Right renal cortex interstitium (tissue), 3 donors: Measurements from ENCODE around the gene MYL9. TPM values are rescaled to one million over a fixed set of nuclear protein-coding genes. Genes with fewer than 3 reads are reported as not detected.
"Not testable (repeated sequence)": the region's sequence is repeated elsewhere in the genome, so short reads cannot be mapped to it uniquely, and the experiment has no call there.

Experiments used
- DNase-seq, 3 donors: peaks; one replicate each; pipeline ENCODE4 v3.0.0-alpha.2; 2013; ENCODE audit warnings: low read depth in 3 of 3, low spot score in 2 of 3
- polyA plus RNA-seq, 3 donors: library from polyadenylated mRNA; unstranded; fragments of 120-200 nt; gene quantifications; one replicate each; pipeline ENCODE4 v1.2.1, GENCODE V29; 2013; ENCODE audit not compliant: insufficient read length in 3 of 3

The MYL9 gene
- polyA plus RNA-seq, 3 donors, result 196 to 241 (median 211) TPM

DNA sequence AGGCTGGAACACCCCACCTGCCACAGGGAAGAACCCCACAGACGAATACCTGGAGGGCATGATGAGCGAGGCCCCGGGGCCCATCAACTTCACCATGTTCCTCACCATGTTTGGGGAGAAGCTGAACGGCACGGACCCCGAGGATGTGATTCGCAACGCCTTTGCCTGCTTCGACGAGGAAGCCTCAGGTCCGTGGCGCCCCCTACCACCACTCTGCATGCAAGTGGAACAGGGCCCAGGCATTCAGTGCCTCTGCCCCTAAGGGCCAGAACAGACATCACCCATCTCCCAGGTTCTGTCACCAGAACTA is 6.6 kb downstream of the MYL9 start:
- no peak for DNase-seq

DNA sequence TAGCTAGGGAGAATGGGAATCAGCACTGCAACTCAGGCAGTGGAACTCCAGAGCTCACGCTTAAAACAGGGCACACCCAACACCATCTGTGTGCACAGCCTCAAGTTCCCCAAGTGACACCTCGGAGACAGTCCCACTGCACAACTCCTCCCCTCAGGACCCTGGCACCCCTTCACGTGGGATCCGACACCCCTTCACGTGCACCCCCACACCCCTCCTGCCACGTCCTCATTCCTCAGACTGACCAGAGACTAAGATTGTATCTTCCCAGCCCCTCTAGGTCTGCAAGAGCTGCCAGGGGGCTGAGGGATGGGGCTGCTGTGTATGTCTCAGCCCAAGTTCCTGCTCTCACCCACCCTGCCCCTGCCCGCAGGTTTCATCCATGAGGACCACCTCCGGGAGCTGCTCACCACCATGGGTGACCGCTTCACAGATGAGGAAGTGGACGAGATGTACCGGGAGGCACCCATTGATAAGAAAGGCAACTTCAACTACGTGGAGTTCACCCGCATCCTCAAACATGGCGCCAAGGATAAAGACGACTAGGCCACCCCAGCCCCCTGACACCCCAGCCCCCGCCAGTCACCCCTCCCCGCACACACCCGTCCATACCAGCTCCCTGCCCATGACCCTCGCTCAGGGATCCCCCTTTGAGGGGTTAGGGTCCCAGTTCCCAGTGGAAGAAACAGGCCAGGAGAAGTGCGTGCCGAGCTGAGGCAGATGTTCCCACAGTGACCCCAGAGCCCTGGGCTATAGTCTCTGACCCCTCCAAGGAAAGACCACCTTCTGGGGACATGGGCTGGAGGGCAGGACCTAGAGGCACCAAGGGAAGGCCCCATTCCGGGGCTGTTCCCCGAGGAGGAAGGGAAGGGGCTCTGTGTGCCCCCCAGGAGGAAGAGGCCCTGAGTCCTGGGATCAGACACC is 7.6 kb downstream of the MYL9 start:
- no peak for DNase-seq

DNA sequence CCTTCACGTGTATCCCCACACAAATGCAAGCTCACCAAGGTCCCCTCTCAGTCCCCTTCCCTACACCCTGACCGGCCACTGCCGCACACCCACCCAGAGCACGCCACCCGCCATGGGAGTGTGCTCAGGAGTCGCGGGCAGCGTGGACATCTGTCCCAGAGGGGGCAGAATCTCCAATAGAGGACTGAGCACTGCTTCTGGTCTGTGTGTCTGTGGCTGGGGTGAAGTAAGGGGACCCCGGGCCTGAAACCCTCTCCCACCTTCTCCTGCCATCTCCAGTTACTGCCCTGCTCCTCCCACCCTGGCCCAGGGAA is 8.3 kb downstream of the MYL9 start:
- no peak for DNase-seq

DNA sequence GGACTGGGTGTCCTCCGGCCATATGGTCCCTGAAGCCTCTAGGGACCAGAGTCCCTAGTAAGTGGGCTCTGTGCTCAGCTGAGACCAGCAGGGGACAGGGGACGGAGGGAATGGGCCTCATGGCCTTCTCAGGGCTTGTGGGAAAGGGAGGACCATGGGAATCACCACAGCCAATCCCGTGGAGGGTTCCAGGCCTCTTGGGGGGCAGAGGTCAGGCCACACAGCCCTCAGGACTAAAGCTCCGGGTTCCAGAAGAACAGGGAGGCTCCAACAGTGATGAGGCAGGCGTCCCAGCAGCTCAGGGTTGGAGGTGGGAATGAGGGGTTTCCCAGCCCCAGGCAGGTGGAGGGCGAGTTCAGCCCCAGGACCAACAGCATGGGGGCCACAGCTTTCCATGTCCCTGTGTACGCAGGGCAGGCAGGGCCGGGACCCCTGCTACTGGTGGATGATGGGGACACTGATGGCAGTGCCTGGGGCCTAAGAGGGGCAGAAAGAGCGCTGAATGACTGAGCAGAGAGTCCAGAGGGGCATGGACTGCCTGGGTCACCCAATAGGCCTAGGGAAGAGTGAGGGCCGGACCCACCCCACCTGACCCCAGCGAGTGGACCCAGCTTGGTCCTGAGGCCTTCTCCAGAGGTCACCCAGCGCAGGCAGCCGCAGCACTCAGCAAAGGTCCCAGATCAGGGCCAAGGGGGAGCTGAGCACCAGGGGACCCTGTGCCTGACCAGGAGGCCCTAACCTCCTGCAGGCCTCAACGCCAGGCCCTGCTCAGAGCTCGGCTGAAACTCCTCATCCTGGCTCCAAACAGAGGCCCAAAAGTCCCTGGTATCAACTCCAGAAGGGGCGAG is 8.8 kb downstream of the MYL9 start:
- no peak for DNase-seq

DNA sequence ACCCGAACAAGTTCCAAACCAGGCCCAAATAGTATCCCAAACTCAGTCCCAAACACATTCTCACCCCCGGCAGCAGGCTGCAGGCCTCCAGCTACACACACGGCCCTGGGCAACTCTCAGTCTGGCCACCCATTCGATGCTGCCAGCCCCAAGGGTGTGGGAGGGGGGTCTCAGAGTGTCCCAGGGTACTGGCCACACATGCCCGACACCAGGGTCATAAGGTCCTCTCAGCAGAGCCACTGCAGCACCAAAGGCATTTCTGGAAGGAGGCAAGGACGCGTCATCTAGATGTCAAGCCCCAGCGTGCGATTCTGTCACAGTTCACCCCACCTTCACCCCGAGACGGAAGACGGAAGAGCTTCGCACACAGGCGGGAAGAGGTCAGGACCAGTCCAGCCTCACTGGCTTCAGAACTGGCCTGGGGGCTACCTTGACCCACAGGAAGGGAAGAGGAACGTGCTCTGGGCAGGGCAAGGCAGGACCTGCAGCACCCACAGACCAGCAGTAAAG is 9.5 kb downstream of the MYL9 start:
- DNase-seq, result no peak

DNA sequence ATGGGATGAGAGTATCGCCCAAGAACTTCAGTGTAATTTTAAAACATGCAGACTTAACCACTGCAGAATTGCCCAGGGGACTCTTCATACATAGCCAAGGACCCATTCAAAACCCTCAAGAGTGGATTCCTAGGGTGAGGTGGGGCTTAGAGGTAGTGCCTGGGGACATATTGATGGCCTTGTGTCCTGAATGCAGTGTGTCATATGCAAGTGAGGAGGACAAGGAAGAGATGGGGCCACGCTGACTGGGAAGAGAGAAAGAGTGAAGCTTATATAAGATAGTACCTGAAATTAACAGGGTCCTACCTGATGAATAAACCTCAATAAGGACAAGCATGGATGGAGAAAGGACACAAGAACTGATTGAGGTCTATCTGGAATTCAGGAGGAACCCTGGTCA is 13.9 kb downstream of the MYL9 start:
- DNase-seq, result no peak

DNA sequence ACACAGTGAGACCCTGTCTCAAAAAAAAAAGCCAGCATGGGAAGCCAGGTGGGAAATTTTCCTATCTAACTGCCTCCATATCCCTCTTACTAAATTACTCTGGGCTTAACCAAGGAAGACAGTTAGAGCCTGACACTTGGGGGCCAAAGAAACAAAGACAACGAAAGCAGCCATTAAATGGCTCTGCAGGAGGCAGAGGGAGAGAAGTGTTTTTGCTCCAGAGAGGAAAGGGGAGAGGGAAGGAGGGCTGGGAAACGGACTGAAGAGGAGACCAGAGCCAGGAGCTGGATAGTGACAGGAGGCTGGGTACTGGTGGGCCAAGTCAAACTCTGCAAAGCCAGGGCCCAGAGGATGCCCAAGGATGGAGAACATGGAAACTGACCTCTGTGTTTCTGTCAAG is 21.4 kb downstream of the MYL9 start:
- DNase-seq, result no peak

DNA sequence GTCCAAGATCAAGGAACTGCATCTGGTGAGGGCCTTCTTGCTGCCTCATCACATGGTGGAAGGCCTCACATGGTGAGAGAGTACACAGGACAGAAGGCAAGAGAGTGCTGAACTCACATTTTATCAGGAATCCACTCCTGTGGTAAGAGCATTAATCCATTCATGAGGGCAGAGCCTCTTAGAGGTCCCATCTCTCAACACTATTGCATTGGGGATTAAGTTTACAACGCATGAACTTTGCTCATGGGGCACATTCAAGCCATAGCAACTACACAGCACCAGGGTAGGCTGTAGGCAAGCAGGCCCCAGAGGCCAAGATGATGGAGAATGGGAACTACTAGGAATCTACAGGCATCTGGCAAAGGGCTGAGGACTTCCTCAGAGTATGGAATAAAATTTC is 22.1 kb downstream of the MYL9 start:
- DNase-seq, result no peak

DNA sequence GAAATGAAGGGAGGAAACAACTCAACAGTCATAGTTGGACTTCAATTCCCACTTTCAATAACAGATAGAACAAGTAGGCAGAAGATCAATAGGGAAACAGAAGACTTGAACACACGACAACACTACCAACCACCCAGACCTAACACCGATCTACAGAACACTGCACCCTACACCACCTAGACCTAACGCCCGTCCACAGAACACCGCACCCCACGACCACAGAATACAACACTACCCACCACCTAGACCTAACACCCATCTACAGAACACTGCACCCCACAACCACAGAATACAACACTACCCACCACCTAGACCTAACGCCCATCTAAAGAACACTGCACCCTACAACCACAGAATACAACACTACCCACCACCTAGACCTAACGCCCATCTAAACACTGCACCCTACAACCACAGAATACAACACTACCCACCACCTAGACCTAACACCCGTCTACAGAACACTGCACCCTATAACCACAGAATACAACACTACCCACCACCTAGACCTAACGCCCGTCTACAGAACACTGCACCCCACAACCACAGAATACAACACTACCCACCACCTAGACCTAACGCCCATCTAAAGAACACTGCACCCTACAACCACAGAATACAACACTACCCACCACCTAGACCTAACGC is 22.9 kb downstream of the MYL9 start:
- not testable (repeated sequence) for DNase-seq

DNA sequence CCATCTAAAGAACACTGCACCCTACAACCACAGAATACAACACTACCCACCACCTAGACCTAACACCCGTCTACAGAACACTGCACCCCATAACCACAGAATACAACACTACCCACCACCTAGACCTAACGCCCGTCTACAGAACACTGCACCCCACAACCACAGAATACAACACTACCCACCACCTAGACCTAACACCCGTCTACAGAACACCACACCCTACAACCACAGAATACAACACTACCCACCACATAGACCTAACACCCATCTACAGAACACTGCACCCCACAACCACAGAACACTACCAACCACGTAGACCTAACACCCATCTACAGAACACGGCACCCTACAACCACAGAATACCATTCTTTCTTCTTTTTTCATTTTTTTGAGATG is 23.4 kb downstream of the MYL9 start:
- not testable (repeated sequence) for DNase-seq

DNA sequence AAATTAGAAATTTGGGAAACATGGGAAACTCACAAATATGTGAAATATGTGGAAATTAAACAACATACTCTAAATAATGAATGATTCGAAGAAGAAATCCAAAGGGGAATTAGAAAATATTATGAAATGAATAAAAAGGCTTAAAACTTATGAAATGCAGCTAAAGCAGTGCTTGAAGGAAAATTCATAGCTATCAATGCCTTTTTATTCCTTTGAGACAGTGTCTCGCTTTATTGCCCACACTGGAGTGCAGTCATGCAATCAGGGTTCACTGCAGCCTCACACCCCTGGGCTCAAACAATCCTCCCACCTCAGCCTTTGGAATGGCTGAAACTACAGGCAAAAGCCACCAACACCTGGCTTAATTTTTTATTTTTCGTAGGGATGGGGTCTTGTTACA is 24.2 kb downstream of the MYL9 start:
- DNase-seq, result no peak

DNA sequence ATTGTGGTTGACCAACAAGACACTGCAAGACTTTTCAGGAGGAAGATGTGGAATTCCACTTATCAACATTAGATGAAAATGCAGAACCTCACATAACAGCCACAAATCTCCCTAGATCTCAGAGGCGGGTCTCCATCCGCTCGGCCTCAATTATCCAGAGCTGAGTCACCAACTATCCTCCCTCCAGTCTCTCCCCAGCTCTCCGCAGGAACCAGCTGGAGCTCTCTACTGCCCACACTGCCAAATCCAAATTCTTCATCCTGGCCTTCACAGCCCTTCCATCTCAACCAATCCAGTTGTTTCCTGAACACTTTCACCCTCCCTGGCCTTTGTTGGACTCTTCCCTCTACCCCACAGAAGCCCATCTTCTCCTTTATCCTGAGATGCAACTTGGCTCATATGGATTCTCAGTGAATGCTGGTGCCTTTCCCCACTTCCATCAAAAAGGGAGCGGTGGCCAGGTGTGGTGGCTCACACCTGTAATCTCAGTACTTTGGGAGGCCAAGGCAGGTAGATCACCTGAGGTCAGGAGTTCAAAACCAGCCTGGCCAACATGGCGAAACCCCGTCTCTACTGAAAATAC is 28.6 kb downstream of the MYL9 start:
- DNase-seq, result no peak

DNA sequence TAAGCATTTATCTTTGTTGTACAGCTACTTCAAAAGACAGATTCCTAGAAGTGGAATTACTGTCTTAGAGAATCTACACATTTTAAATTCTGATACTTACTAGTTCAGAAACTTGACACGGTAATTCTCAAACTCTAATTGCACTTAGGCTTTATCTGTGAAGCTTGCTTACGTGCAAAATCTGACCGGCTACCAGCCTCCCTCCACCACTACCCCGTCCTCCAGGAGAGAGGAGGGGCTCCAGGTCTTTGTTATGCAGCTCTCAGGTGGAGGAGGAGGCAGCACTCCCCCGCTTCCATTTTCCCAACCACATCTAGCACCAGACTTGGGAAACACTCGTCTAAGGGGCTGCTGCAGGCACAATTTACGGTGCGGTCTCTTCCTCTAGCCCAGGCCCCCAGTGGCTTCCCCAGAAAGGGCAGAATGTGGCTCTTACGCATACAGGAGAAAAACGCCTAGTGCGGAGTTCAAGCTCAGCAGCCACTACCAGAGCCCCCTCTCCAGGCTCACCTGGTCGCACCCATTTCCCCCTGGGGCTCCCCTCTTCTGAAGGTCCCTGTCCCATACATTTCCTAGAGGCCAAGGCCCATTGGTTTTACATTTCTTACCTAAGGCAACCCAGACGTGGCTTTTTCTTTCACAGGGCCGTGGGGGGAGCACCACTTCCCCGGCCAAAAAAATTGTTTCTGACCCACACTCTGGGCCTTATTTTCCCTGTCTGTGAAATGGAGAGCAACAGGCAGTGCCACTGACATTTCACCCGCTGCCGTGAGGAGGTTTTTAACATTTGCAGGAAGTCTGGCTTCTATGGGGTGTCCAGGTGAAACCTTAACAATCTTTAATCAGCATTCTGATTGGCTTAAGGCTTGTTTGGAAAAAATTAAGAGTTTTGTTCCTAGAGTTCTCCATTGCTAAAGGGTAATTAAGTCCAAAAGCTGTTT is 30.5 kb downstream of the MYL9 start:
- peak in 2 of 3 donors; percentile 44 to 48 for DNase-seq

DNA sequence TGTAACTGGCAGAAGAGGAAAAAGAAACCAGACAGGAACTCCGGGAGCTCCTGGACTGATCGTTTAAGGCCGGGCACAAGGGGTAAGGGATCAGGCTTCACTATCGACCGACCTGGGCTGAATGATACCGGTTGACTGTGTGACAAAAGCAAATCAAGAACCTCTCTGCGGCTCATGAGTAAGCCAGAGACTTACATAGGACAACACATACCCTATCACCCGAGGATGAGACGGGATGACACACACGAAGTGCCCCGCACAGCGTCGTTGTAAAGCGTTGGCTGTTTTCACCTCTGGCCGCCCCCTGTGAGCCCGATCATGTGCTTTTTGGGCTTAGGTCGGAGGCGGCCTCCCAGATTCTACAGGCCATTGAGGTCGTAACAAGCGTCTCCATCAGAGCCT is 31.4 kb downstream of the MYL9 start:
- DNase-seq, result no peak

DNA sequence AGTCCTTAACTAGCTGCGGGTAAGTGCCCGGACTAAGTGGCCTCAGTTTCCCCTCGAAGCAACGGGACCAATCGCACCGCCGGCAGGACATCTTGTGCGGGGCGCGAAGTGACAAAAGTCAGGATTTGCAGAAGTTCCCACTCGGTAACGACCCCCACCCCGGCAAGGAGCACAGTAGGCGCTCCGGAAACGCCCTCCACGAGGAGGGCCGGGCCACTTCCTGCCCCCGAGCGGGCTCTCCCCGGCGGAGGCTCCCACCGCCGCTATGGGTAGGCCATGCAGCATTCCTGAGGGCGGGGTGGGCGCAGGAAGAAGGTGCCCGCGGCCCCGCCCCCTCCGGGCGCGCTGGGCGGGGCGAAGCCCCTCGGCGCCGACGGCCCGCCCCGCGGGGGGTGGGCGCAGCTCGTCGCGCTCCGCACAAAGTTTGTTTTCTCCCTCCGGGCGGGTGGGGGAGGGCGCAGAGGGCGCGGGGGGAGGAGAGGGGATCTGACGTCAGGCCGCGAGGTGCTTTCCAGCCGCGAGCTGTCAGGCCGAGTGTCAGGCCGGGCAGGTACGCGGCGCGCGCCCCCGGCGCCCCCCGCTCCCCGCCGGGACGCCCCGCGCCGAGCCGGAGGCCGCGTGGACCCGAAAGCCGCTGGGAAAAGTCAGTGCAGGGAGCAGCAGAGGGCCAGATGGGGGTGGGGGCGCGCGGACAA is 31.9 kb downstream of the MYL9 start, which contains the start of gene TGIF2:
TGIF2 (plus strand) TSS at position 495 of the 695 bp plus-strand sequence. CDS start 5,178 bp downstream, outside the sequence.
- peak in 2 of 3 donors; percentile 89 for DNase-seq

DNA sequence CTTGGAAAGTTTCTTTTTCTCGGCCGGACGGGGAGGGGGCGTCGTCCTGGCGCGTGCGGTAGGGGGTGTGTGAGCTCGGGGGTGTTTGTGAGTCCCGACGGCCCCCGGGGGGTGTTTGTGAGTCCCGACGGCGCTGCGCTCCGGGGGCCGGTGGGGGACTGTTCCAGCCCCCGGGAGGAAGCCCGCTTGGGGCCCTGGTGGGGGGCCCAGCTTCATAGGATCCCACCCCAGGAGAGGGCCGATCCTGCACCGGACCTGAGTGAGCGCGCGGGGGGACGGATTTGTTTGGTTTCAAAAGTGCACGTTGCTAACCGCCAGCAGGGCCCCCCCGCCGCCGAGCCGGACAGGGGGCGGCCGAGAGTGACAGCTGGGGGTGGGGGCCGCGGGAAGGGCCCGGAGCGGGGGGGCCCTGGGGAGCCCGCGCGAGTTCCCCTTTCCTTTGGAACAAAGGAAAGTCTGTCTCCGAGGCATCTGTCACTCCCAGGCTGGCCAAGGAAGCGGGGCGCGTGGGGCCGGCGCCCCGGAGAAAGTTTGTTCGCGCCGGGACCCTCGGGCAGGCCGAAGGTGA is 32.6 kb downstream of the MYL9 start:
- peak in 1 of 3 donors; percentile 27 for DNase-seq

DNA sequence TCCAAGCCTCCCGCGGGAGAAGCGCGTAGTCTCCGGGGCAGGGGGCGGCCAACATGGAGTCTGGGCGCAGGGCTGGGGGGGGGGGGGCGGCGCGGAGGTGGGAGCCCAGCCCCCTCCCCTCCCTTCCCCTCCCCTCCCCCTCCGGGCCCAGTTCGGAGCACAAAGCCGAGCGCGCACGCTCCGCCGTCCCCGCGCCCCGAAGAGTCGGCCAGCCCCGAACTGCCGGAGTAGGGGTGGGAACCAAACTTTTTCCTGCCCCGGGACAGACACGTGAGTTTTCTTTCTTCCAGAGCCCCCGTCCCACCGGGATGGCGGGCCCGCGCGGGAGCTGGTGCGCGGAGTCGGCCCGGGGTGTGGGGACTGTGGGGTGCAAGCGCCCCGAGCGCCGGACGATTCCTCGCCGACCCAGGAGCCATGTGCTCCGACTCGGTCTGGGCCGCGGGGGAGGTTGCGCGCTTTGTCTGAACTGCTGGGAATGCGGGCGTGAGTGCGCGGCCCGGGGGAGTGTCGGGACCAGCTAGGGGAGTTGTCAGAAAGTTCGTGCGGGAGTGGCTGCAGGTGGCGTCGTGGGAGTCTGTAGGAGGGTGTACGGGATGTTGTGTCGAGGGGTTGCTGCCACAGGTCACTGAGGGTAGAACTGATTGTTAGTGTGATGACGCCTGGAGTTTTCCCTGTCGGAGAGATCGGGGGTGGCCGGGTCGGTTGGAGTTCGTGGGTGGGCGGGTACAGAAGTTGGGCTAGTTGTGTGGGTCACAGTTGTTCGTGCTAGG is 33.2 kb downstream of the MYL9 start:
- DNase-seq, result peak; percentile 61 to 67 (median 67)

DNA sequence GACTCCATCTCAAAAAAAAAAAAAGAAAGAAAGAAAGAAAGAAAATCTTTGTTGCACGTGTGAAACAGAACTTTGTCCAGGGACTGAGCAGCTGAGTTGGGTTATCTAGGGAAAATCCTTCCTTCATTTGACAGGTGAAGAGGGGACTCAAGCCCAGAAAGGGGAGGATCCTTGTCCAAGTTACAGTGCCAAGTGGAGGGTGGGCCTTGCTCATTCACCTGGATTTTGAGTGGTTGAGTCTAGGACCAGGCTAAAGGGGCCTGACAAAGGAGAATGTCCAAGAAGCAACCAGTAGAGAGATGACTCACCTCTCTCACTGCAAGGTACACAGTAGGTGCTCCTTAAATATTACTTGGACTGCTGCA is 34.7 kb downstream of the MYL9 start:
- DNase-seq, result no peak
